Hematopoietic multipotent progenitor cell treated with erythropoietin and hydrocortisone succinate and interleukin-3 and kit ligand, for 15 days (in vitro differentiated cells): ENCODE data around the gene CR1.
"Not testable (repeated sequence)": the region's sequence is repeated elsewhere in the genome, so short reads cannot be mapped to it uniquely, and the experiment has no call there.

Experiments used
- DNase-seq: peaks from one replicate; pipeline ENCODE4 v3.0.0-alpha.2; 2015; ENCODE audit warnings: low spot score

CR1 gene

DNA sequence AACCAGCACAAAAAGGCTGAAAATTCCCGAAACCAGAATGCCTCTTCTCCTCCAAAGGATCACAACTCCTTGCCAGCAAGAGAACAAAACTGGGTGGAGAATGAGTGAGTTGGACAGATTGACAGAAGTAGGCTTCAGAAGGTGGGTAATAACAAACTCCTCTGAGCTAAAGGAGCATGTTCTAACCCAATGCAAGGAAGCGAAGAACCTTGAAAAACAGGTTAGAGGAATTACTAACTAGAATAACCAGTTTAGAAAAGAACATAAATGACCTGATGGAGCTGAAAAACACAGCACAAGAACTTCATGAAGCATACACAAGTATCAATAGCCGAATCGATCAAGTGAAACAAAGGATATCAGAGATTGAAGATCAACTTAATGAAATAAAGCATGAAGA, 93.5 kb downstream of the CR1 start:
- DNase-seq: not testable (repeated sequence)

DNA sequence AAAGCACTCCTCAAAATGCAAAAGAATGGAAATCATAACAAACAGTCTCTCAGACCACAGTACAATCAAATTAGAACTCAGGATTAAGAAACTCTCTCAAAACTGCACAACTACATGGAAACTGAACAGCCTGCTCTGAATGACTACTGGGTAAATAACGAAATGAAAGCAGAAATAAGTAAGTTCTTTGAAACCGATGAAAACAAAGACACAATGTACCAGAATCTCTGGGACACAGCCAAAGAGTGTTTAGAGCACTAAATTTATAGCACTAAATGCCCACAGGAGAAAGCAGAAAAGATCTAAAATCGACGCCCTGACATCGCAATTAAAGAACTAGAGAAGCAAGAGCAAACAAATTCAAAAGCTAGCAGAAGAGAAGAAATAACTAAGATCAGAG, 95.2 kb downstream of the CR1 start:
- not testable (repeated sequence) for DNase-seq

DNA sequence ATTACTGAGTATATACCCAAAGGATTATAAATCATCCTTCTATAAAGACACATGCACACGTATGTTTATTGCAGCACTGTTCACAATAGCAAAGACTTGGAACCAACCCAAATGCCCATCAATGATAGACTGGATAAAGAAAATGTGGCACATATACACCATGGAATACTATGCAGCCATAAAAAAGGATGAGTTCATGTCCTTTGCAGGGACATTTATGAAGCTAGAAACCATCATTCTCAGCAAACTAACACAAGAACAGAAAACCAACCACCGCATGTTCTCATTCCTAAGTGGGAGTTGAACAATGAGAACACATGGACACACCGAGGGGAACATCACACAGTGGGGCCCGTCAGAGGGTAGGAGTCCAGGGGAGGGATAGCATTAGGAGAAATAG, 98.1 kb downstream of the CR1 start:
- not testable (repeated sequence) for DNase-seq

DNA sequence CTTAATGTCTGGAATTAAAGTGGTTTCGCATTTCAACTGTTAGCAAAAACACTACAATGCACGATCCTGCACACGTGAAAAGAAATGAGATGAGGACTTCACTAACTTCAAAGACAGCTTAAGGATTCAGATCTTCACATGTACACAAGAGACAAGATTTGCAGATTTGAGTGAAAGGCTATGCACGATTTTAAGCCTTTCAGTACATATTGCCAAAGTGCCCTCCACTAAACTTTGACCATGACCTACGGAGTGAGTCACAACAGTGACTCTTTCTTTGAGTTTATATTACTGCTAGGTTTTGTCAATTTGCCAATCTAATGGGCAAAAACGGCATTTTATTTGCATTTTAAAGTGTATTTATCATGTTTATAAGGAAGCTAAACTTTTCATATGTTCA, 107.8 kb downstream of the CR1 start:
- DNase-seq: no peak

DNA sequence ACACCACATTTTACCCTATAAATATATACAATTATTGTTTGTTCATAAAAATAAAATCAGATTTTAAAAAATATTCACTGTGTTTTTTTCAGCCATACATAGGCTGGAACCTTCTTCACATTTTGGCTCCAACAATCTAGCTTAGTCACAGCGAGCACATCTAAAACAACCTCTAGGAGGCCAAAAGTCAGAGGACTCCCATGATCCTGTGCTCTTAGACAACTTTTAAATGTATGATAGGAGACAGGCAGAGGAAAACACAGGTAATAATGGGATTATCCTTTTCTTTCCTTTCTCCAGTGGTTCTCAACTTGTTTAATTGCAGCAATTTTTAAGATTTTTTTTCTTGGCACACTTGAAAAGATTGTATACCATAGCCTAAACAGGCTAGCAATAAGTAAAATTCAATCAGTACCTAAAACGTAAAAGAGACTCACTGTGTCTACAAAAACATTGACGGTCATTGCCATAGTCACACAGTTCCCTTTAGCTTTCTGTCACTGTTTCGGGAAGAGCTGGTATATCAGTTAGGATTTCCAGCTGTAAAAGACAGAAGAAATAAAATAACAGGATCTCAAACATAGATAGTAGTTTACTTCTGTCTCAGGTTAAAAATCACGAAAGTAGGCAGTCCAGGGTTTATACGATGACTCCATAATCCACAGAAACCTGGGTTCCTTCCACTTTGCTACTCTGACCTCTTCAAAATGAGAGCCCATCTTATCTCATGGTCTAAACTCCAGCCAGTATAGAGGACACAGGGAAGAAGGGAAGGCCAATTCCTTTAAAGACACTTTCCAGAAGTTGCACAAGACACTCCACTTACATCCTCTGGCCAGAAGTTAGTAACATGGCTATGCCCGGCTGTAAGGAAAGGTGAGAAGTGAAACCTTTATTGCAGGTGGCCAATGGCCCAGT, 109.7 kb downstream of the CR1 start:
- peak; percentile 18 for DNase-seq

DNA sequence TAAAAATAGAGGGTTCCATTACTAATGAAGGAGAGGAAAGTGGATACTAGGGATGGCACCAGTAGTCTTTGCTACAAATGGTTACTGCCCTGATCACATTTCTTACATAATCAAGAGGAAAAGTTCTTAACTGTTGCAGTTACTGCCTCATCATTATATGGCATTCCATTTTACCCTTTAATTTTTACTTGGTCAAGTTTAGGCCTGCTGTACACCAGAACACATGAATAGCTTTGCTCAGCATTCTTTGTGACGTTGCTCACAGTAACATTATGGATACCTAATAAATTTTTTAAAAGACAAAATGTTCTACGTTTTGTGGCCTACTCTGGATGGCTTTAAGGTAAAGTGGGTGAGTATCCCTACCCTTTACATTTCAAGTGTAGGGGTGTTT, 110.4 kb downstream of the CR1 start:
- DNase-seq: no peak

DNA sequence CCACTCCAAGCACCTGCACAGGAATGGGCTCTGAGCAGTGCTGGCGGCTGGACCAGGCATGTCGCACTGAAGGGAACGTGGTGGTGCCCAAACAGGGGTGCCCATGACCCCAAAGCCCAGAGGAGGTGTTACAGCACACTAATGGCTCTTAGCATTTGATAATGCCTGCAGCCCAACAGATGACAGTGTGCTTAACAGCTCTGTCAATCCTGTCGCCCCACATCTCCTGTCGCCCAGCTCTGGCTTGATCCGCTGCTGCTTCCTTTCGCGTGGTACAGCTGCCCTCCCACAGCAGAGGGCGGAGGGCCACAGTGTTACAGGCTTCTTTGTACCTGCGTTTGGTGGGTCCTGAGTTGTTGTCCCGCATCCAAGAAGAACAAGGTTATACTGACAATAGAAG, 116.8 kb downstream of the CR1 start:
- no peak for DNase-seq

DNA sequence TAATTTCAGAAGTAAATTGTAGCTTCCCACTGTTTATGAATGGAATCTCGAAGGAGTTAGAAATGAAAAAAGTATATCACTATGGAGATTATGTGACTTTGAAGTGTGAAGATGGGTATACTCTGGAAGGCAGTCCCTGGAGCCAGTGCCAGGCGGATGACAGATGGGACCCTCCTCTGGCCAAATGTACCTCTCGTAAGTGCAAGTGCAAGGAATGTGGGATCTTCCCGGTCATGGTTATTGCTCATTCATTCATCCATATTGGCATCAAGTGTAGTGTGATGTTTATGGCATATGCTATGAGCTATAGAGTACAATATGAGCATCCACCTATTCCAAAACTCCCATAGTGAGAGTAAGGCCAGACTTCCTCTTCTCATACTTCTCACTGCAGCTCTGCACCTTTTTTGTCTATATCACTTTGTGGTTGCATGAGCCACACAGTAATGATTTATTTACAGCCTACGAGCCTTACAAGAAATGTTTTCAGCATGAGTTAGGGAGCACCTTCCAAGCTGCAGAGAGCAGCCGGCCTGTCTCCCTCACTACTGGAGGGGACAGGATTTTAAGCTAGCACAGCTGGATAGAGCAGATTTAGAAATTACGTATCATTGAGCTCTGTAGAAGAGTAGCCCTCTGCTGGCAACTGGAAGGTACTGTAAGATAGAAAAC, 124.0 kb downstream of the CR1 start:
- DNase-seq: peak; percentile 86

DNA sequence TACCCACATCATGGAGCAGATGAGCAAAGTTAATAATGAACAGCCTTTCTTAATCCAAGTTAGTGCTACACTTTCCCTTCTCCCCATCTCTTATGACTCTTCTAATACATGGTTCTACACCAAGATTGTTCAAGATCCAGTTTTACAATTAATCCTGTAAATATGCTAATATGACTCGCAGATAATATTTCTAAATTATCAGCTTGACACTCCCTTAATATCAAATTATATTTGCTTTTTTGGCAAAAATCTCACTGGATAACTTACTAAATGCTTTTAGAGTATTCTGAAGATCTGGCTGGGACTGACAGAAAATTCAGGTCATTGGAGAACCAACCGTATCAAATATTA, 124.6 kb downstream of the CR1 start:
- no peak for DNase-seq

DNA sequence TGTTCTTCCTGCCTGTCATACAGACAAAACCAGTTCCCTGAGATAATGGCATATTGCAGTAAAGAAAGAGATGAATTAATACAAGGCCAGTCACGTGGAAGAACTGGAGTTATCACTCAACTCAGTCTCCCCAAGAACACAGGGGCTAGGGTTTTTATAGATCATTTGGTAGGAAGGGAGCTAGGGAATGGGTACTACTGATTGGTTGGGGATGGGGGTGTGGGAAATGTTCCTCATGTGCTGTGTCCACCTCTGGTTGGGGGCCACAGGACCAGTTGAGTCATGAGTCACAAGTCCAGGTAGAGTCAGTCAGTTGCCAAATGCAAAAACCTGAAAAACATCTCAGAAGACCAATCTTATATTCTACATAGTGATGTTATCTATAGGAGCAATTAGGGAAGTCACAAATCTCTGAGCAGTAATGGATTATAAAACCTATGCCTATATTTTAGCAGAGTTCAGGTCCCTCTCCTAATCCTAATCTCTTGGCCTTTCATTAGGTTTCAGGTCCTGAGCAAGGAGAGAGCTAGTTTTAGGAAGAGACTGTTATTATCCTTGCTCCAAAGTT, 129.6 kb downstream of the CR1 start:
- DNase-seq: peak; percentile 43

DNA sequence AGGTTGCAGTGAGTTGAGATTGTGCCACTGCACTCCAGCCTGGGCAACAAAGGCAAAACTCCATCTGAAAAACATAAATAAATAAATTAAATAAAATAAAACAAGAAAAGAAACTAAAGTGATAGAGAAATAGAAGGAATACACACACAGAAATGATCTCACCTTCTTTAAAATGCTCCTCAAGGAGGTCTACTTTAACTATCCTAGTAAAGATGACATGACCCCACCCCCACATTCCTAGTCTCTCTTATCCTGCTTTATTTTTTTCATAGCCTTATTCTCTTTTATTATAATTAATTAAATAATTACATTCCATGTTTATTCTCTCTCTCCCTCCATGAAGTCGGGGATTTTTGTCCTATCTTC, 131.0 kb downstream of the CR1 start:
- no peak for DNase-seq

DNA sequence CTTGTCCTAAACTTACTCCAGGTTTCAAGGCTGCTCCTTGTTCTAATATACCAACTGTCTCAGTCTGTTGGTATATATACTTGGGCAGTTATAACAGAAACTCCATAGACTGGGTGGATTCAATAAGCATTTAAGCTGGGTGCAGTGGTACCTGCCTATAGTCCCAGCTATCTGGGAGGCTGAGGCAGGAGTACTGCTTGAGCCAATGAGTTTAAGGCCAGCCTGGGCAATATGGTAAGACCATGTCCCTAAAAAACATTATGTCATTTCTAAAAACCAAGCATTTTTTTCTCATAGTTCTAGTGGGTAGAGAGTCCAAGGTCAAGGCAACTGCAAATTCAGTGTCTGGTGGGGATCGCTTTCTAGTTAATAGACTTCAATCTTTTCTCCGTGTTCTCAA, 131.5 kb downstream of the CR1 start:
- DNase-seq: no peak

DNA sequence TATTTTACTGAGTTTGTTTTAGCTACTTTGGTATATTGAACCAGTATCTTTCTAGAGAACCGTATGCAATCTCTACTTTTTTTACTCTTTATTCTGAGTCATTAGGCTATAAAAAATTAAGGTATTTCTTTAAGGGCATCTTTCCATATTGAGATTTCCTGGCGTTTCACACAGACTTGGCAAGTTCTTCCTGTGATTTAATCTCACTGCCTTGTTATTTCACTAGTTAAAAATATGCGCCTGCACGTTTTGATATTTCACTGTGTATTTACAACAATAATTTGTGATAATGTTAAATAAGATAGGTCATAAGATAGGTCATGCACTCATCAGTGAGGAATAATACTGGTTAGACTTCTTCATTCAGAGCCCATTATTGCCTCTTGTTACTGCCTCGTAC, 132.8 kb downstream of the CR1 start:
- no peak for DNase-seq

DNA sequence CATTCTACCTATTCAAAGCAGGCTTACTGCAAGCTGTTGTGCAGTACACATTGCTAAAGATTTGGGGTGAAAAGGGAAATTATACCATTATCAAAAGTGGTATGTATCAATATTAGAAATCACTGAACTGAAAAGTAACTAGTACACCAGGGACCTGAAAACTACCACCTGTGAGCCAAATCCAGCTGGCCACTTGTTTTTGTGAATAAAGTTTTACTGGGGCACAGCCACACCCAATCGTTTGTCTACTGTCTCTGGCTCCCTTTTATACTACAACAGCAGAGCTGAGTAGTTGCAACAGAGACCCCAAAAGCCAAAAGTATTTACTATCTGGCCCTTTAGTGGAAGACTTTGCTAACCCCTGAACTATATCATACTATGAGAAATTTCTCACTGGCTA, 135.2 kb downstream of the CR1 start:
- DNase-seq: no peak

DNA sequence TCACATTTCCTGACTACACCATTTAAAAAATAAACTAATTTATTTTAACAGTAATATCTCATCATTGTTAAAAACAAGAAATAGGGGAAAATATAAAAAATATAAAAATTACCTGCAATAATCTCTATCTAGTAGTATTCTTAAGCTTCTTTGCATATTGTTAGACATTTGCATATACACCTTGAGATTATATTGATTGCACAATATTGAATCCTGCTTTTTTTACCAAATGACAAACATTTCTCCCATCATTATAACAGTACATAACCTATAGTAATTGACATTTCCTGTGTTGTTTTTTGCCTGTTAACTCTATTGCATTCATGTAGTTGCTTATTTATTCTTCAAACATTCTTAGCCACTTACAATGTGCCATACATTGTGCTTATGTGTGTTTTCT, 137.3 kb downstream of the CR1 start:
- no peak for DNase-seq

DNA sequence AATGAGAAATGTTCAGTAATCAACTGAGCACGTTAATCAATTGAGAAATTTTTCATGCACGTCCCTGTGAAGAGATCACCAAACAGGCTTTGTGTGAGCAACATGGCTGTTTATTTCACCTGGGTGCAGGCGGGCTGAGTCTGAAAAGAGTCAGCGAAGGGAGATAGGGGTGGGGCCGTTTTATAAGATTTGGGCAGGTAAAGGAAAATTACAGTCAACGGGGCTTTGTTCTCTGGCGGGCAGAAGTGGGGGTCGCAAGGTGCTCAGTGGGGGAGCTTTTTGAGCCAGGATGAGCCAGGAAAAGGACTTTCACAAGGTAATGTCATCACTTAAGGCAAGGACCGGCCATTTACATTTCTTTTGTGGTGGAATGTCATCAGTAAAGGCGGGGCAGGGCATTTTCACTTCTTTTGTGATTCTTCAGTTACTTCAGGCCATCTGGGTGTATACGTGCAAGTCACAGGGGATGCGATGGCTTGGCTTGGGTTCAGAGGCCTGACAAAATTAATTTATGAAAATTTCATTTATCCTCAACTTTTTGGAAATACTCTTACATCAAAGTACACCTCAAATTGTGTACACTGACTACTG, 137.8 kb downstream of the CR1 start:
- not testable (repeated sequence) for DNase-seq

DNA sequence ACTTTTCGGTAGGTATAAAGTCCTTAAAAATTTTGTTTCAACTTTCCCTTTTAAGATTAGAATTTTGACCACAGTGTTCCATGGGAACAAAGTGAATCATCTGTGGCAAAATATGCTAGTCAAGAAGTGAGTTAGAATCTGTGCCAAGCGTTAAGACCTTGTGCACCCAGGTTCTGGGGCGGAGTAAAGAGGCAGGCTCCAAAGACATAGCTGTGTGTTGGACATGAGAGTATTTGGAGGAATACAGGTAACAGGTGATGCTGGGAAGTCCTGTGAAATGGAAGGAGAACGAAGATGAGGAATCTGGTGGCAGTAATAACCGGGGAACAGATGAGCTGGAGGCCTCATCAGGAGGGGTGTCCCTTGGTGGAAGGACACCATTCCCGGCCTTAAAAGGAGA, 138.3 kb downstream of the CR1 start:
- DNase-seq: not testable (repeated sequence)

DNA sequence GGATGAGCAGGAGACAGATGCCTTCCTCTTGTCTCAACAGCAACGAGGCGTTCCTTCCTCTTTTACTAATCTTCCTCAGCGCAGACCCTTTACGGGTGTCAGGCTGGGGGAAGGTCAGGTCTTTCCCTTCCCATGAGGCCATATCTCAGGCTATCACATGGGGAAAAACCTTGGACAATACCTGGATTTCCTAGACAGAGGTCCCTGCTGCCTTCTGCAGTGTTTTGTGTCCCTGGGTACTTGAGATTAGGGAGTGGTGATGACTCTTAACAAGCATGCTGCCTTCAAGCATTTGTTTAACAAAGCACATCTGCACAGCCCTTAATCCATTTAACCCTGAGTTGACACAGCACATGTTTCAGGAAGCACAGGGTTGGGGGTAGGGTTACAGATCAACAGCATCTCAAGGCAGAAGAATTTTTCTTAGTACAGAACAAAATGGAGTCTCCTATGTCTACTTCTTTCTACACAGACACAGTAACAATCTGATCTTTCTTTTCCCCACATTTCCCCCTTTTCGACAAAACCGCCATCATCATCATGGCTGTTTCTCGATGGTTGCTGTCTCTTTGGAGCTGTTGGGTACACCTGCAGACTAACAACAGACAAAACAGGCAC, 139.7 kb downstream of the CR1 start:
- not testable (repeated sequence) for DNase-seq

DNA sequence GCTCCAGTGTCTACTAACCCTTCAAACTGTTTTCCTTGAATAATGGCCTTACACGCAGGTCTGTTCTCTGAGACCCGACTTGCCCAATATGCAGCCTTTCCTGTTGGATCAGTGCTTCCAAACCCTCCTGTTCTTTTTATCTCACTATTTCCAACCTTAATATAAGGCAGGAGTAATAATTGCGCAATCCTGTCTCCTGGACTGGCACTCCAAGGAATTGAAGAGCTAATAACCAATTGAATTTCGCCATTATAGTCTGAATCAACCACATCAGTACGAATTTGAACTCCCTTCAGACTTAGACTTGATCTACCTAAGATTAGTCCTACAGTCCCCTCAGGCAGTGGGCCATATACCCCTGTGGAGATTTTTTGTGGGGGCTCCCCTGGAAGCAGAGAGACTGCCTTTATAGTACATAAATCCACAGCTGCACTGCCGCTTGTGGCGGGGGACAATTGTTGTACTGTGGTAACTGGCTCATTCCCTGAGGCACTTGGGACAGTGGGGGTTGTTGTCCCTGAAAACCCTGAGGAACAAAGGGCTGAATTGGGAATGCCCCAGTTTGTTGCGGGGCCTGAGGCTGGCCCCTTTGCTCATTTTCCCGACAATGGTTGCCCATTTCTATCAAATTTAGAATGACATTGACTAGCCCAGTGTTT, 142.7 kb downstream of the CR1 start:
- DNase-seq: not testable (repeated sequence)

DNA sequence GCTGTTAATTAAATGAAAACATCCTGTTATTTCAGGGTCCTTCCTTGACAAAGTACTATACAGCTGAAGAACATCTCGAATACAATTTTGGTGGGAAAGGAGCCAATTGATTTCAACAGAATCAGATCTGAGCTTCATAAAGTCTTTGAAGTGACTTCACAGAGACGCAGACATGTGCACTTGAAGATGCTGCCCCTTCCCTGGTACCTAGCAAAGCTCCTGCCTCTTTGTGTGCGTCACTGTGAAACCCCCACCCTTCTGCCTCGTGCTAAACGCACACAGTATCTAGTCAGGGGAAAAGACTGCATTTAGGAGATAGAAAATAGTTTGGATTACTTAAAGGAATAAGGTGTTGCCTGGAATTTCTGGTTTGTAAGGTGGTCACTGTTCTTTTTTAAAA, 143.4 kb downstream of the CR1 start:
- not testable (repeated sequence) for DNase-seq

DNA sequence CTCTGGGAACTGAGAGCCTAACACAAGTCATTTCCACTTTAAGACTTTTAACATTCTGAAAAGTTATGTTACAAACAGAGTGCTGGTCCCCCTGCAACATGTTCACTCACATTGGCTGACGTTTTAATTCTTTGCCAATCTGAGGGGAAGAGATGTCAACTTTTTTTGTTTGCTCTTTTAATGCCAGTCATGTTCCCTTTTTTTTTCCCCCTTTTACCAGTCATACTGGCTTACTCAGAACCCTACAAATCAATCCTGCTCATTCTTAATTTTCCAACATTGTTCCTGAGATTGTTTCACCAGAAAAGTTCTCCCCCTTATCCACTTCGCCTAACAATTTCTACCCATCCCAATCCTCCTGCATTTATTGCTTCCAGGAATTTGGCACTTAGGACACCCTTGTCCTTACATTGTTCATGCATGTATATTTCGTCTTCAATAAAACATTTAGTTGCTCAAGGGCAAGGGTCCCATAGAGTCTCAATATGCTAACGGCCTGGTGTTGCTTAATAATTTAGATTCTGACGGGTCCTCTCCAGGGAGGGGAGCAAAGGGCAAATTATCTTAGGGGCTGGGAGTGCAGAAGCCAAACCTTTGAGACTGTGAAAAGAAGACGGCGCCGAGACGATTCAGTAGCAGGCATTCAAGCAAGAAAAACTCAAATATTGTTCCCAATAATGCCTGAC, 148.4 kb downstream of the CR1 start:
- peak; percentile 36 for DNase-seq
